Astrocyte of the spinal cord (primary cell): Measurements from ENCODE around the gene EVA1B.

Source experiments
- DNase-seq: peaks from one replicate; pipeline ENCODE4 v3.0.0; 2011; ENCODE audit warnings: low read depth, low spot score
- H3K4me3 ChIP-seq: 2 replicates; pipeline ENCODE4 v1.5.1; 2011; ENCODE audit warnings: low read depth, mild to moderate bottlenecking, low read length, moderate library complexity
- CTCF ChIP-seq: IDR thresholded peaks from 2 replicates; pipeline ENCODE4 v1.5.1; 2012; ENCODE audit warnings: low read depth, mild to moderate bottlenecking, low read length, inconsistent platforms
- in situ Hi-C: cut with HindIII; loops from 2 replicates; pipeline ENCODE4 v1.10.0; 2017; ENCODE audit warnings: low sequenced_read_pairs

The EVA1B gene

GRCh38 chr1:36339615-36340014 lies 16.2 kb upstream of the EVA1B start:
- no peak overlapping the region for H3K4me3 ChIP-seq
- in situ Hi-C loops = no loop called here
- DNase-seq = no peak
- TF ChIP-seq CTCF = no peak

GRCh38 chr1:36339215-36339614 lies 15.8 kb upstream of the EVA1B start:
- no peak overlapping the region for H3K4me3 ChIP-seq
- no peak for TF ChIP-seq CTCF
- no peak for DNase-seq
- in situ Hi-C loops = no loop called here

GRCh38 chr1:36337830-36338229 lies 14.4 kb upstream of the EVA1B start:
- no peak for TF ChIP-seq CTCF
- DNase-seq = no peak
- H3K4me3 ChIP-seq = no peak overlapping the region
- in situ Hi-C loops = no loop called here

DNA sequence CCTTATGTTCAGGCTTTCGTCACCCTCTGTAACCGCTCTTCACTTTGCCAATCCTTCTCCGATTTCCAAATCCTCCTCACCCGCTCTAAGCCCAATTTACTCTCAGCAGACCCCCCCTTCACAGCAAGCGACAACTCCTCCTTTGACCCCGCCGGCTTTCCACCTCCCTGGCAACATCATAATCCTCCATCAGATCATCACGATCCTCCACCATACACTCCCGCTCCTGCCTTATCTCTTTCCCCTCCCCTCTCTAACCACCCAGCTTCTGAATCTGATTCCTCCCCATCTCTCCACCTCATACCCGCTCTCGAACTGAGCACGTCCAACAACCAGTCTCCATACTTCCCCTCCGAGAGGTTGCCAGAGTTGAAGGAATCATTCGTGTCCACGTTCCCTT lies 7.5 kb upstream of the EVA1B start:
- no peak overlapping the region for H3K4me3 ChIP-seq
- no peak for DNase-seq
- TF ChIP-seq CTCF = no peak
- in situ Hi-C loops = no loop called here

DNA sequence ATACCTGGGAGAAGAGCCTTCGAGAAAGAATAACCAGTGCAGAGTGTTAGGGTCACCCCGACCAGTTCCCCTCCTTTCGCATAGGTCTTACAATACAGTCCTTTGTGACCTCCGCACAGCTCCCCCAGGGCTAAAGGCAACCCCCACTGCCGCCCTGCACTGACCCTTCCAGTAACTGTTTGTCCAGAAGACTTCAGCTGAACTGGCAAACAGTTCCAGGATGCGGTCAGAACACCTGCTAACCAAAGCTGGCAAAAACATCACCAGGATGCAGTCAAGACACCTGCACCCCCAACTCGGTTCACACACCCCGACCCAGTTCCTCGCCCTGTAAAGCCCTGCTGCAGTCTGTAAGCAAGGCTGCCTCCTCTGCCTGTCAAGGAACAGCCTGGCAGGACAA lies 6.4 kb upstream of the EVA1B start:
- H3K4me3 ChIP-seq = no peak overlapping the region
- TF ChIP-seq CTCF = no peak
- no peak for DNase-seq
- in situ Hi-C loops = no loop called here

GRCh38 chr1:36328713-36329112 lies 5.3 kb upstream of the EVA1B start:
- no peak for DNase-seq
- no peak for TF ChIP-seq CTCF
- no peak overlapping the region for H3K4me3 ChIP-seq
- in situ Hi-C loops = no loop called here

DNA sequence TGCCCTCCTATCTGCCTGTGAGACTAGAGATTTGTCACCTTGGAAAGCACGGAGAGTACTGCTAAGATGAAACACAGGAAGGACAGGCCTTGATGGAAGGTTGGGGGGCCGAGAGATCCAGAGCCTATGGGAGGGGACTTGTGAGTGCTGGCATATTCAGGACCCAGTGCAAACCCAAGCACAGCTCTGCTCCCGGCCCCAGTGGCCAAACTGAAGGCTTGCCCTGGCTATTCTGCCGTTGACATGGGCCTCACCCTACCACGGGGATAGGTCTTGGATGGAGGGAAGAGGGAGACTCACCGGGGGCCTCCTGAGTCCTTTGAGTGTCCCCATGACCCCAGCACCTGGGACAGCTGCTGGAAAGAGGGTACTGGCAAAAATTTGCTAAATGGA lies 4.6 kb upstream of the EVA1B start:
- no peak for TF ChIP-seq CTCF
- no peak for DNase-seq
- H3K4me3 ChIP-seq = no peak overlapping the region
- in situ Hi-C loops = no loop called here
